AML-193 (cell line): ENCODE results near the gene DDX41.

ENCODE experiments used
- DNase-seq, 2 experiments: peaks; one replicate each; lab custom pipeline; 2025; lab: John Stamatoyannopoulos, UW

DDX41 gene

DNA sequence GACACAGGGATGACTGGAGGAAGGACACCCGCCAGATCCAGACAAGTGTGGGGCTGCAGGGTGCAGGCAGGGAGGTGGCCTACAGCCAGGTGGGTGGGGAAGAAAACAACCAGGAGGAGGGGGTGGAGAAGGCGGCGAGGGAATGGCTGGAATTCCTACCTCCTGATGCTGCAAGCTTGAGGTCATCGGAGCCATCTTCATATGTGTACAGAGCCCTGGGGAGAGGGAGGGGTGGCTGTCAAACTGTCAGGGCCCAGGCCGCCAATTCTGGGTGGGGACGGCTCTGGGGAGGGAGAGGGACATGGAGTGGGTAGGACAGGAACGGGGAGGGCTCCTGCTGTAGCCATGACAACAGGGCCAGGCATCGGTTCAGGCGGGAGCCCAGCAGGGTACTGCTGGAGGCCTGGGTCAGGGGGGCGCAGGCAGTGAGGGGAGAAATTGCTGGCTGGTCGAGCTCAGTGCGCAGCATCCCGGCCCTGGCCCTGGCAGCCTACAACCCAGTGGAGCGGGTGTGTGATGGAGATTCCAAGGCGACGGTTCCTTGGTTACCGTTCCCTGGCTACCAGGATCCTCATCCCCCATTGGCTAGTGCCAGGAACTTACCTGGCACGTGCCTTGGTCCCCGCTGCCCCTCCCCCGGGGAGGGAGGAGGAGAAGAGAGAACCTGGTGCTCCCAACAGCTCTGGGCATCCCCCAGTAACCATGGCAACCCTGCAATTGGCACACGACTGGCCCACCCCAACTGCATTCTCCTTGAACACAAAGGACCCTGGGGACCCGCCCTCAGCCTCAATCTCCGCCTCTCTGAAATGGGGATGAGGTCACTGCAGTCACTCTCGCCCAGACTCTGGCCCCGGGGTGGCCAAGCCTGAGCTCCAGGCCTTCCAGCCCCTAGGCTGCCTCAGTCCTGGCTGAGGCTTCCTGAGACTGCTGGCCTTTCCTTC, 47.8 kb downstream of the DDX41 start:
- DNase-seq = no peak

DNA sequence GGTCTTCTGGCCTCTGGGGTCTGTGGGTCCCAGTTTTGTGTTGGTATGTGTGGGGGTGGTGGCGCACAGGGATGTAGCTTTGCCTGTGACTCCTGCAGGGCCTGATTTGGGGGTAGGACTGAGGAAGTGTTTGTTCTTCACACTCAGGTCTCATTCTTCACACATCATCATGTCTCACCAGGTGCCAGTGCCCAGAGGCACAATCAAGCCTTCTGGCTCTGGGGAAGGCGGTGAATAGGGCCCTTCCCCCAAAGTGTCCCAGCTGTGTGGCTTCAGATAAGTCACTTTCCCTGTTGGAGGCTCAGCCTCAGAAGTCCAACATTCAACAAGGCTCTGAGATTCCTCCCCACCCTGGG, 48.5 kb downstream of the DDX41 start:
- DNase-seq = no peak

DNA sequence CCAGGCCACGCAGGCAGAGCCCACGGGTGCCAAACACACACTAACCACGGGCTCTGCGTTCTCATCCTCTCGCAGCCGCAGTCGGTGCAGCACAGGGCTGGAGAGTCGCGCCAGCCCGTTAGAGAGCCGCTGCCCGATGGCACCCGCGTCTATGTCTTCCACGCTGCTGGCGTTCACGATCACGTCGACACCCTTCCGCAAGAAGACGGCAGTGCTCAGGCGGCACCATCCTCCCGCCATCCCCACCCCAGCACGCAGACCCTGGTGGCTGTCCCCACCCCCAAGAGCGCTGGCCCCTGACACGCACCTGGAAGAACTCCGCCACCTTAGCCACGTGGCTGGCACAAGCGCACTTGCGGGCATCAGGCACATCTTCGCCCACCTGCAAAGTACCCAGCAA, 49.3 kb downstream of the DDX41 start:
- DNase-seq = no peak

DNA sequence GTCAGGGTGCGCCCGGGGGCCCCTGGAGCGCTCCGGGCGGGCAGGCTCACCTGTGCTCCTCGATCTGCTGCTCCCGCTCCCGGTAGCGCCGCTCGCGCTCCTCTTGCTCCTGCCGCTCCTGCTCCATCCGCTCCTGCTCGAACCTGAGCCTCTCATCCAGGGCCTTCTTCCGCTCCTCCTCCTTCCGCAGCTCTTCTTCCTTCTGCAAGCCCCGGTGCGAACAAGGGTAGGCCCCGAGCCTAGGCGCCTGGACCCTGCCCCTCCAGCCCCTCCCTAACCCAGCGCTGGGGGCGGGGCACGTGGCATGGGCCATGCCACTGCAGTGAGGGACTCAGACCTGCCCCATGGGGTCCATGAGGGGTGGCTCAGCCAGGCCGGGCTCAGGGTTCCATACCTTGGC, 49.9 kb downstream of the DDX41 start:
- no peak for DNase-seq

DNA sequence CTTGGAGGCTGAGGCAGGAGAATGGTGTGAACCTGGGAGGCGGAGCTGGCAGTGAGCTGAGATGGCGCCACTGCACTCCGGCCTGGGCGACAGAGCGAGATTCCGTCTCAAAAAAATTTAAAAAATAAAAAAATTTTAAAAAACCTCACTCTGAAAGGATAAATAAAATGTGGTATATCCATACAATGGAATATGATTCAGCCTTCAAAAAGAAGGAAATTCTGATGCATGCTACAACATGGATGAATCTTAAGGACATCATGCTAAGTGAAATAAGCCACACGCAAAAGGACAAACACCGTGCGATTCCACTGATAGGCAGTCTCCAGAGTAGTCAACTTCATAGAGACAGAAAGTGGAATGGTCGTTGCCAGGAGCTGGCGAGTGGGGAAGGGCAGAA, 51.7 kb downstream of the DDX41 start:
- no peak for DNase-seq

DNA sequence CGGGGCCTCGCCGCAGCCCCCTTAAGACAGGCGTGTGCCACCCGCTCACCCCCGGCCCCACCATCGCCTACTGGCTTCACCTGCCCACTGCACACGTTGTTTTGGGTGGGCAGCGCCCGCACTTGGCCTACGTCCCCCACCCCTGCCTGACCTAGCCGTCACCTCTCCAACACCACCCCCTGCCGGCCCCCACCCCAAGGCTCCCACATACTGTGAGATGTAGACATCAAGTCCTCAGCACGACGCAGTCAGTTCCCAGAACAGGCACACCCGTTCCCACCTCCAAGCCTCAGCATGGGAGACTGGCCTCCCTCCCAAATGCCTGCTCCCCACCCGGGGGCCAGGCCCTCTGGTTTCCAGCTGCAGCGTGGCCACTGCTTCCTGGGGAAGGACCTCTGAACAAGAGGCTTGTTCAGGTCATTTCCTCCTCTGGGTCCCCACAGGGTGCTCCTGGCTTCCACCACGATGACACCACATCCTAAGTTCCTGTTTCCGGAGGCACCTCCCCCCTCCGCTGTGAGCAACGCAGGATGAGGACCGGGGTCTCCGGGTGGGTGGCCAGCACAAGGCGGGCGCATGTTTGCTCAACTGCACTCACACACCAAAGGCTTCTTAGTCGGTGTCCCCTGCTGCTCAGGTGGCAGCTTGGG, 54.6 kb downstream of the DDX41 start:
- DNase-seq = peak; percentile 64 to 72
